GM12892 (cell line): ENCODE measurements around the gene SCAPER.

ENCODE experiments used
- POLR2A ChIP-seq: IDR thresholded peaks from 2 replicates; pipeline ENCODE4 v1.6.1; 2011; ENCODE audit warnings: low read depth, low read length, control low read depth
- TAF1 ChIP-seq: IDR thresholded peaks from 2 replicates; pipeline ENCODE4 v1.6.1; 2011; ENCODE audit warnings: low read depth, mild to moderate bottlenecking, control low read depth, low read length, borderline replicate concordance

- TF ChIP-seq POLR2A (no peak), TAF1 (no peak)
Observed at GRCh38 chr15:76345583-76345879, 559.6 kb downstream of the SCAPER start.
